Heart left ventricle (tissue), 13 donors: ENCODE measurements around the gene GH1.

Experiments used
- POLR2A ChIP-seq, 2 donors: fragments of 450-650 bp; IDR thresholded peaks; one replicate each; pipeline ENCODE4 v1.6.1; 2017; ENCODE audit warnings: antibody characterized with exemption in 2 of 2, mild to moderate bottlenecking in 2 of 2, moderate library complexity in 2 of 2
- TF ChIP-seq, protein P1 (sequence below), 12 donors: fragments of 200-600 bp; sonication (generic) in 4 of 12; IDR thresholded peaks; one replicate each; pipeline versions ENCODE4 v1.5.0 to v1.8.0; 2018 to 2022; ENCODE audit warnings: antibody characterized with exemption in 12 of 12, mild to moderate bottlenecking in 5 of 12
- donor health status: ischemic (EF 13 %, LVEDD 7.1; RV severe dilation, severe dysfunction).
- donor health status: DM: no; HTN: yes; CAD: no.
- donor health status: DM: no; HTN: no; CAD: no.
- donor health status: ischemic (EF 25% LVEDD 6.9; RV normal size, moderate dysfunction).
- donor health status: ischemic (EF 25% LVEDD 5.7; RV mildly dilated, moderate dysfunction).
- donor health status: ischemic (EF 35%, LVEDD 5.7; RV mildly dilated, moderate dysfunction).
- donor health status: nonischemic (EF 11% LVEDD 7.7; RV severe dilation, severe dysfunction).
- donor health status: DM: yes; HTN: yes; CAD: no.
- donor health status: PGD.
- donor health status: ischemic (EF 29% LVEDD 5.4; RV normal size, mild dysfunction).
- donor health status: nonischemic (EF 23%, LVEDD 6.1; RV moderate dilation, normal function).

DNA sequence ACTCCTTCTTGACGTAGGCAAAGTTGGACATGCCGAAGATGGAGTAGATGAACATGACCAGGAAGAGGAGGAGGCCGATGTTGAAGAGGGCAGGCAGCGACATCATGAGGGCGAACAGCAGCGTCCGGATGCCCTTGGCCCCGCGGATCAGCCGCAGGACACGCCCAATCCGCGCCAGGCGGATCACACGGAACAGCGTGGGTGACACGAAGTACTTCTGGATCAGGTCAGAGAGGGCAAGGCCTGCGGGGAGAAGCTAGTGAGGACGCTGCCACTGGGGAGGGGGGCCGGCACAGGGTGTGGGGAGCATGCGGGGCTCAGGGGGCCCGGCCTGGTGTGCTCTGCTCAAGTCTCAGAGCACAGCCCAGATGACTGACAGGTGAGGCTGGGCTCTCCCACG, 23.1 kb upstream of the GH1 start:
- TF ChIP-seq, protein P1, sequence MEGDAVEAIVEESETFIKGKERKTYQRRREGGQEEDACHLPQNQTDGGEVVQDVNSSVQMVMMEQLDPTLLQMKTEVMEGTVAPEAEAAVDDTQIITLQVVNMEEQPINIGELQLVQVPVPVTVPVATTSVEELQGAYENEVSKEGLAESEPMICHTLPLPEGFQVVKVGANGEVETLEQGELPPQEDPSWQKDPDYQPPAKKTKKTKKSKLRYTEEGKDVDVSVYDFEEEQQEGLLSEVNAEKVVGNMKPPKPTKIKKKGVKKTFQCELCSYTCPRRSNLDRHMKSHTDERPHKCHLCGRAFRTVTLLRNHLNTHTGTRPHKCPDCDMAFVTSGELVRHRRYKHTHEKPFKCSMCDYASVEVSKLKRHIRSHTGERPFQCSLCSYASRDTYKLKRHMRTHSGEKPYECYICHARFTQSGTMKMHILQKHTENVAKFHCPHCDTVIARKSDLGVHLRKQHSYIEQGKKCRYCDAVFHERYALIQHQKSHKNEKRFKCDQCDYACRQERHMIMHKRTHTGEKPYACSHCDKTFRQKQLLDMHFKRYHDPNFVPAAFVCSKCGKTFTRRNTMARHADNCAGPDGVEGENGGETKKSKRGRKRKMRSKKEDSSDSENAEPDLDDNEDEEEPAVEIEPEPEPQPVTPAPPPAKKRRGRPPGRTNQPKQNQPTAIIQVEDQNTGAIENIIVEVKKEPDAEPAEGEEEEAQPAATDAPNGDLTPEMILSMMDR (IDR thresholded peaks at IDR 0.05), result no peak
- TF ChIP-seq POLR2A (IDR thresholded peaks at IDR 0.05), result no peak
